ENCODE data around the gene UBA6. TPM values are rescaled to one million over a fixed set of nuclear protein-coding genes. Genes with fewer than 3 reads are reported as not detected.

Gene UBA6
- total RNA-seq, result 101 and 196 TPM in 2 replicates

DNA sequence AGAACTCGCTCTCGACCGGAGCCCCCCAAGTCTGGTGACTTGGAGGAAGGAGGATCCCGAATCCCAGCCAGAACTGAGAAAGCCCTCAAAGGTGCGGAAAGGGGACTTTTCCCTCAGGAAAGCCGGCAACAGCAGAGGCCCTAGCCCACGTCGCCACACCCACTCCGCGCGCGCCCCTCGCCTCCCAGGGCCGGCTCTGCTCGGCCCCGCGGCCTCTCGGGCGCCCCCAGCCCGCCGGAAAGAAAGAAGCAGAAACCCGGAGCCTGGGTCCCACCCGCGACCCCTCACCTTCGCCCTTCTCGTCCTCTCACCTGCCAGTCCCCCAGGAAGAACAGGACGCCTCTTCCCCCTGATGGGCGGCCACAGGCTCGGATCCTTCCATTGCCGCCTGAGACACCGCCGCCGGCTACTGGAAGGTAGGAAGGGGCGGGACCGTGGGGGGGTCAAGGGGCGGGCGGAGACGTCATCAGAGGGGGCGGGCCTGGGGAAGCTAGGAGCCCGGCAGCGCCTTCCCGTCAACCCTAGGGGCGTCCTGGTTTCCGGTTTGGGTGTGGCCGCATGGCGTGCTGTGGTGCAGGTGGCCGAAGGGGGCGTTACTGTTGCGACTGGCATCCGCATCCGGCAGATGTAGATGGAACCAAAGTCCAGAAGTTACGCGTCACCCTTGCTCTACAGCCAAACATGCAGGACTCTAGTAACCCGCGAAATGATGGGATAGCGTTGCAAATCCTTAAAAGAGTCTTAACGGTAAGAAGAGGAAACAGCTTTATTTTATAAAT, at the start of gene UBA6:
TSS of gene UBA6 (minus strand) at position 418 of the 779 bp plus-strand sequence. CDS start at position 382, 36 bp downstream.

Other genes starting within 250 kb of the UBA6 start
- gene CENPC, start 155.7 kb downstream of the UBA6 start, total RNA-seq, result 3.1 and 5.8 TPM in 2 replicates
- not detected in 2 replicates for gene STAP1, start 142.4 kb downstream of the UBA6 start, total RNA-seq
- 0.43 TPM in 1 of 2 replicates, not detected in the other for gene GNRHR, start 53.2 kb upstream of the UBA6 start, total RNA-seq
- 0.96 and 3.2 TPM in 2 replicates for gene TMPRSS11D, start 182.8 kb upstream of the UBA6 start, total RNA-seq

Data from tracheal epithelial cell (primary cell).